Measurements from ENCODE around the gene PTPRF. TPM values are rescaled to one million over a fixed set of nuclear protein-coding genes. Genes with fewer than 3 reads are reported as not detected.

Gene PTPRF
- total and polyA plus RNA-seq, 4 donors, result 41.2 to 241 (median 85.6) TPM

GRCh38 chr1:43659212-43660166, 128.8 kb downstream of the PTPRF start:
- TF ChIP-seq RAD21 (IDR thresholded peaks at IDR 0.05) (no peak), HNF4G (IDR thresholded peaks at IDR 0.05) (no peak), FOXA1 (IDR thresholded peaks at IDR 0.05) (no peak), YY1 (IDR thresholded peaks at IDR 0.05) (no peak), MAX (IDR thresholded peaks at IDR 0.05) (no peak), ZBTB33 (IDR thresholded peaks at IDR 0.05) (no peak), JUND (IDR thresholded peaks at IDR 0.05) (no peak), CTCF (IDR thresholded peaks at IDR 0.05; ENCODE audit: low read depth, low read length, missing input control) (no peak), NR2F2 (IDR thresholded peaks at IDR 0.05) (no peak), TAF1 (conservative IDR thresholded peaks at IDR 0.05) (no peak), RXRA (IDR thresholded peaks at IDR 0.05) (no peak), FOXA2 (IDR thresholded peaks at IDR 0.05) (no peak), HNF4A (conservative IDR thresholded peaks at IDR 0.05) (no peak), REST (IDR thresholded peaks at IDR 0.05) (no peak)
- 93% methylated on average over 14 of the region's 14 CpGs for WGBS
- H3K27ac ChIP-seq (ENCODE audit: low read depth in 1 of 2, low read length in 2 of 2), result no peak overlapping the region
- H3K9ac ChIP-seq (ENCODE audit: low read depth in 1 of 2, low read length in 2 of 2), result no peak overlapping the region
- no peaks in the 10 kb centered on the region for H3K9me3 ChIP-seq (ENCODE audit: control insufficient read depth in 4 of 4, low read length in 3 of 4)
- no peaks in the 10 kb centered on the region for H3K4me1 ChIP-seq (ENCODE audit: control insufficient read depth in 4 of 4, insufficient read depth in 4 of 4, low read length in 3 of 4)
- no peak for DNase-seq (ENCODE audit: low spot score)
- H3K27me3 ChIP-seq (ENCODE audit: control insufficient read depth in 4 of 4, insufficient read depth in 4 of 4, low read length in 3 of 4), result no peaks in the 10 kb centered on the region
- H3K36me3 ChIP-seq (ENCODE audit: control insufficient read depth in 4 of 4, insufficient read depth in 3 of 4, low read depth in 1 of 4, low read length in 3 of 4), result peaks cover 35 to 76% (median 70%) of the 10 kb centered on the region in 4 donors
- no peak overlapping the region for H3K4me3 ChIP-seq (ENCODE audit: low read depth in 1 of 3, low read length in 3 of 3)

- H3K4me1 ChIP-seq (ENCODE audit: control insufficient read depth in 4 of 4, insufficient read depth in 4 of 4, low read length in 3 of 4), result no peaks in the 10 kb centered on the region
- 86% methylated on average over 4 of the region's 4 CpGs for WGBS
- no peak overlapping the region for H3K9ac ChIP-seq (ENCODE audit: low read depth in 1 of 2, low read length in 2 of 2)
- TF ChIP-seq RAD21 (IDR thresholded peaks at IDR 0.05), result no peak
- no peak overlapping the region for H3K4me3 ChIP-seq (ENCODE audit: low read depth in 1 of 3, low read length in 3 of 3)
- H3K27ac ChIP-seq (ENCODE audit: low read depth in 1 of 2, low read length in 2 of 2), result no peak overlapping the region
- peaks cover 35 to 82% (median 74%) of the 10 kb centered on the region in 4 donors for H3K36me3 ChIP-seq (ENCODE audit: control insufficient read depth in 4 of 4, insufficient read depth in 3 of 4, low read depth in 1 of 4, low read length in 3 of 4)
- DNase-seq (ENCODE audit: low spot score), result no peak
- no peaks in the 10 kb centered on the region for H3K9me3 ChIP-seq (ENCODE audit: control insufficient read depth in 4 of 4, low read length in 3 of 4)
- no peaks in the 10 kb centered on the region for H3K27me3 ChIP-seq (ENCODE audit: control insufficient read depth in 4 of 4, insufficient read depth in 4 of 4, low read length in 3 of 4)
These were observed 129.7 kb downstream of the PTPRF start for GRCh38 chr1:43660355-43660754.
